ENCODE measurements around the gene HIP1.
A peak's percentile ranks its signal among the peaks of the same experiment; 100 is the strongest.

The HIP1 gene

DNA sequence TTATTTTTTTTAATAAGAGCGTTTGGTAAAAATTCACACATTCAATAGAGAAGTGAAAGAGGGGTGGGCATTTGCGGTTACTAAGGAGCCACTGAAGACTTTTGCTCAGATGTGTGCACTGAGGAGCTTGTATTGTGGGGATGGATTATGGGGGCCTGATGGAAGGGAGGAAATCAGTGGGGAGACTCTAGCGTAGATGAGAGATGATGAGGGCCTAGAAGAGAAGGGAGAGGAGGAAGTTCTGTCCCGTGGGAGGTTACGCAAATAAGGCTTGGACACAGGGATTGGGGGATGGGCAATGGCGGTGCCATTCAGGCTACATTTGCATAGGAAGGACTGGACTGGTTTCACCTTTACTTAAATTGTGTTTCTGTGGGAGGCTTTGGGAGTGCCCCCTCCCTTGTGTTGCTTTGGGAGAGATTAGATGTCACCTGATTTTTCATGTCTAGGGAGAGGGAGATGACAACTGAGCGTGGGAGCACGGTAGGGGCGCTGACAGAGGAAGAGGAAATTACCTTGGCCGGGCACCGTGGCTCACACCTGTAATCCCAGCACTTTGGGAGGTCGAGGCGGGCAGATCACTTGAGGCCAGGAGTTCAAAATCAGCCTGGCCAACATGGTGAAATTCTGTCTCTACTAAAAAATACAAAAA, 2.2 kb upstream of the HIP1 start:
- TF ChIP-seq, protein P1, sequence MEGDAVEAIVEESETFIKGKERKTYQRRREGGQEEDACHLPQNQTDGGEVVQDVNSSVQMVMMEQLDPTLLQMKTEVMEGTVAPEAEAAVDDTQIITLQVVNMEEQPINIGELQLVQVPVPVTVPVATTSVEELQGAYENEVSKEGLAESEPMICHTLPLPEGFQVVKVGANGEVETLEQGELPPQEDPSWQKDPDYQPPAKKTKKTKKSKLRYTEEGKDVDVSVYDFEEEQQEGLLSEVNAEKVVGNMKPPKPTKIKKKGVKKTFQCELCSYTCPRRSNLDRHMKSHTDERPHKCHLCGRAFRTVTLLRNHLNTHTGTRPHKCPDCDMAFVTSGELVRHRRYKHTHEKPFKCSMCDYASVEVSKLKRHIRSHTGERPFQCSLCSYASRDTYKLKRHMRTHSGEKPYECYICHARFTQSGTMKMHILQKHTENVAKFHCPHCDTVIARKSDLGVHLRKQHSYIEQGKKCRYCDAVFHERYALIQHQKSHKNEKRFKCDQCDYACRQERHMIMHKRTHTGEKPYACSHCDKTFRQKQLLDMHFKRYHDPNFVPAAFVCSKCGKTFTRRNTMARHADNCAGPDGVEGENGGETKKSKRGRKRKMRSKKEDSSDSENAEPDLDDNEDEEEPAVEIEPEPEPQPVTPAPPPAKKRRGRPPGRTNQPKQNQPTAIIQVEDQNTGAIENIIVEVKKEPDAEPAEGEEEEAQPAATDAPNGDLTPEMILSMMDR (IDR thresholded peaks at IDR 0.05; ENCODE audit: low read depth, low read length), result no peak
- no peak for DNase-seq (ENCODE audit: extremely low read depth, low read depth)

GRCh38 chr7:75739796-75740672, 1.3 kb upstream of the HIP1 start:
- DNase-seq (ENCODE audit: extremely low read depth, low read depth), result no peak

DNA sequence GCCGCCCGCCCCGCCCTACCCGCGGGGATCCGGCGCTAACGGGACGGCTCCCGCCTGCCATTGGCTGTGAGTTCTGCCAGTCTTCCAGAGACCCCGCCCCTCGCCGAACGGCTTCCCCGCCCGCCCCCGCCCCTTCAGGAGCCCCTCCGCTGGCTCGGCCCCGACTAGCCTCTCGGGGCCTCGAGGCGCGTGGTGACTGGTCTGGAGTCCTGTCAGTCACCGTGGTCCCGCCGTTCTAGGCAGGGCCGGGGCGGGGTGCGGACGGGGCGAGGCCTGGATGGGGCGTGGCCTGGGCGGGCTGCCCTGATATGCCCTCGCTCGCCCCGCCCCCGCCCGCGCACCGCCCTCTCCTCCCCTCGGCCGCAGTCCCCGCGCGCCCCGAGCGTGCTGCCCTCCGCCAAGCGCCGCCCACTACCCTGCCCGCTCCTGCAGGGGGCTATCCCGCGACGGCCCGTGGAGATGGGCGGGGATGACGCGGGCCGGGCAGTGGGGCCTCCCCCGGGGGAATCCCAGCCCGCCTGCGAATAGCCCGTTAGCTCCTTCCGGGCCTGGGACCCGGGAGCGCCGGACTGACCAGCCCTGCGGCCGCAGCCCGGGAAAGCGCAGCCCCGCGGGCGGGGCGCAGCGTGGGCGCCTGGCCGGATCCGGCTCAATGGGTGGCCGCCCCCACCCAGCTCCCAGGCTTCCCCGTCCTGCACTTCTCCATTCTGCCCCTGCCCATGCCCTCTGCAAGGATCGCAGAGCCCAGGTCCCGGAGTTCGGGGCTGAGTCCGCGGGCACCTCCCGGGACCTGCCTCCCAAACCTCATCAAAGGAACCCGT, 444 bp upstream of the HIP1 start:
- peak; percentile 98 for DNase-seq (ENCODE audit: extremely low read depth, low read depth)
- TF ChIP-seq, protein P1 (IDR thresholded peaks at IDR 0.05; ENCODE audit: low read depth, low read length), result no peak

More at GRCh38 chr7:75739796-75740672, 1.3 kb upstream of the HIP1 start:
- TF ChIP-seq, protein P1 (IDR thresholded peaks at IDR 0.05; ENCODE audit: low read depth, low read length), result no peak

DNA sequence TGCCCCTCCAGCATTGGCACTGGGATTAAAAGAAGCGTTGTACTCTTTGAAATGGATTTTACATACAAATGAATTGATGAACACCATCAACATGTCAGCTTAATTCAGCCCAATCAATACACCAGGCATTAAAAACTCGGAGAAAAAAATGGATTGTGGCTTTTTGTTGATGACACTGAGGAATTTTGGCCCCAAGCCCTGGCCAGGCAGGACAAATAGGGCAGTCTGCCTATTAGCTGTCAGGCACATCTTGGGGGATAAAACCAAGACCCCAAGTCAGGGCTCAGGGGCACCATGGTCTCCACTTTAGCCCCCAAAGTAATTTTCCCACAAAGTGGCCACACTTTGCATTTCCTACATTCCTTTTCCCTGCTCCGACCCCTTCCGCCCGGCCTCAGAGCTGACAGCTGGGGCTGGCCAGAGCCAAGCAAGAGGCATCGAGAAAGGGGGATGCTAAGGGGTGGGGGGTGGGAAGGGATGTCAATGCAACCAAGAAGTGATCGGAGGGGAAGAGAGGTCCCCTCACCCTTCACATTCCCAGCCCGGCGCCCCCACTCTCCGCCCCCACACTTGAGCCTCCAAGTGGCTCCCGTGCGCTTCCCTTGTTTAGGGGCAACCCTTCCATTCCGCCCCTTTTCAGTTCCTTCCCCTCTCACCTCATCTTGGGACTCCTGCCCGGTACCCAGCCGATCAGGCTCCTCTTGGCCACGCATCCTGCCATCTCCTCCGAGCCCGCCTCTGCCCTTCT, 711 bp downstream of the HIP1 start:
- TF ChIP-seq, protein P1 (IDR thresholded peaks at IDR 0.05; ENCODE audit: low read depth, low read length), result no peak
- no peak for DNase-seq (ENCODE audit: extremely low read depth, low read depth)

- TF ChIP-seq, protein P1 (IDR thresholded peaks at IDR 0.05; ENCODE audit: low read depth, low read length), result no peak
Observed at GRCh38 chr7:75735581-75736350, 3.0 kb downstream of the HIP1 start.

More at GRCh38 chr7:75735581-75736350, 3.0 kb downstream of the HIP1 start:
- no peak for DNase-seq (ENCODE audit: extremely low read depth, low read depth)

All from AG09319 (cell line).